CD14-positive monocyte (primary cell): ENCODE results near the gene OR1N2. TPM values are rescaled to one million over a fixed set of nuclear protein-coding genes. Genes with fewer than 3 reads are reported as not detected.

ENCODE experiments used
- DNase-seq, 3 donors: peaks; one replicate each; pipeline ENCODE4 v3.0.0-alpha.2; 2011 to 2022
- H2AFZ ChIP-seq: 2 replicates; pipeline ENCODE4 v1.6.0; 2012; ENCODE audit warnings: mild to moderate bottlenecking, low read depth, low read length, inconsistent platforms; ENCODE audit not compliant: insufficient read depth, poor library complexity, severe bottlenecking
- H3K27ac ChIP-seq, 2 donors: 1 replicate in 1 of 2; 2 replicates in 1 of 2; pipeline ENCODE4 v1.5.1; 2012 to 2013; ENCODE audit warnings: low read length in 2 of 2, control low read depth in 1 of 2, inconsistent platforms in 1 of 2, low read depth in 1 of 2, mild to moderate bottlenecking in 1 of 2
- H3K27me3 ChIP-seq, 2 donors: one replicate each; pipeline versions ENCODE4 v1.6.0 to v1.6.1; 2011 to 2013; ENCODE audit warnings: low read length in 2 of 2; ENCODE audit not compliant: control insufficient read depth in 2 of 2, insufficient read depth in 2 of 2
- H3K36me3 ChIP-seq, 2 donors: replicated peaks in 1 of 2; 1 replicate in 1 of 2; 2 replicates in 1 of 2; pipeline versions ENCODE4 v1.5.1 to v1.6.1; 2012 to 2013; ENCODE audit warnings: low read length in 2 of 2, control low read depth in 1 of 2, inconsistent platforms in 1 of 2, mild to moderate bottlenecking in 1 of 2; ENCODE audit not compliant: insufficient read depth in 2 of 2, control insufficient read depth in 1 of 2
- H3K4me1 ChIP-seq, 2 donors: 1 replicate in 1 of 2; 2 replicates in 1 of 2; pipeline versions ENCODE4 v1.5.1 to v1.6.1; 2012 to 2013; ENCODE audit warnings: low read length in 2 of 2, control low read depth in 1 of 2, inconsistent platforms in 1 of 2, mild to moderate bottlenecking in 1 of 2, moderate library complexity in 1 of 2; ENCODE audit not compliant: insufficient read depth in 2 of 2, control insufficient read depth in 1 of 2
- H3K4me2 ChIP-seq: replicated peaks from 2 replicates; pipeline ENCODE3; 2012; ENCODE audit warnings: low read length, moderate library complexity, mild to moderate bottlenecking; ENCODE audit not compliant: poor library complexity, severe bottlenecking; ENCODE audit errors: extremely low read depth
- H3K4me3 ChIP-seq, 3 experiments: fragments of 200-600 bp in 1 of 3; sonication (generic) in 1 of 3; replicated peaks in 1 of 3; 1 replicate in 2 of 3; 2 replicates in 1 of 3; pipeline ENCODE4 v1.5.1; 2011 to 2013; ENCODE audit warnings: low read length in 3 of 3, mild to moderate bottlenecking in 3 of 3, control low read depth in 2 of 3, low read depth in 2 of 3, inconsistent platforms in 1 of 3, moderate library complexity in 1 of 3
- H3K79me2 ChIP-seq: 2 replicates; pipeline ENCODE4 v1.6.0; 2012; ENCODE audit warnings: mild to moderate bottlenecking, control low read depth, inconsistent platforms, low read length, moderate library complexity; ENCODE audit not compliant: insufficient read depth
- H3K9ac ChIP-seq: 2 replicates; pipeline ENCODE4 v1.6.0; 2017; ENCODE audit warnings: low read length, mild to moderate bottlenecking; ENCODE audit not compliant: insufficient read depth, poor library complexity, severe bottlenecking
- H3K9me3 ChIP-seq, 2 donors: replicated peaks in 1 of 2; 1 replicate in 1 of 2; 2 replicates in 1 of 2; pipeline versions ENCODE4 v1.5.1 to v1.6.1; 2012 to 2013; ENCODE audit warnings: low read length in 2 of 2, control low read depth in 1 of 2; ENCODE audit not compliant: control insufficient read depth in 1 of 2, insufficient read depth in 1 of 2
- H4K20me1 ChIP-seq: 2 replicates; pipeline ENCODE4 v1.6.0; 2012; ENCODE audit warnings: mild to moderate bottlenecking, low read length, control low read depth, moderate library complexity; ENCODE audit not compliant: insufficient read depth
- H3K27ac Mint-ChIP-seq, 7 donors: one replicate each; pipeline ENCODE4 v1.8.0; 2020; ENCODE audit warnings: mild to moderate bottlenecking in 7 of 7, mixed read lengths in 7 of 7, moderate library complexity in 6 of 7, inconsistent platforms in 2 of 7
- H3K27me3 Mint-ChIP-seq, 3 donors: one replicate each; pipeline ENCODE4 v1.8.0; 2021 to 2022; ENCODE audit warnings: low read depth in 3 of 3, mild to moderate bottlenecking in 3 of 3, mixed read lengths in 3 of 3, moderate library complexity in 3 of 3, inconsistent platforms in 1 of 3
- H3K36me3 Mint-ChIP-seq, 2 donors: one replicate each; pipeline ENCODE4 v1.8.0; 2020; ENCODE audit warnings: mixed read lengths in 2 of 2, inconsistent platforms in 1 of 2, mild to moderate bottlenecking in 1 of 2
- H3K4me1 Mint-ChIP-seq: one replicate; pipeline ENCODE4 v1.8.0; 2020; ENCODE audit warnings: mild to moderate bottlenecking, mixed read lengths
- H3K4me3 Mint-ChIP-seq, 2 donors: one replicate each; pipeline ENCODE4 v1.8.0; 2020; ENCODE audit warnings: mild to moderate bottlenecking in 2 of 2, mixed read lengths in 2 of 2, moderate library complexity in 1 of 2
- H3K9me3 Mint-ChIP-seq, 7 donors: one replicate each; pipeline ENCODE4 v1.8.0; 2020 to 2022; ENCODE audit warnings: mixed read lengths in 7 of 7, mild to moderate bottlenecking in 6 of 7, moderate library complexity in 6 of 7, inconsistent platforms in 2 of 7
- CTCF ChIP-seq: fragments of 200-600 bp; IDR thresholded peaks from one replicate; pipeline ENCODE4 v1.8.0; 2022; ENCODE audit warnings: antibody characterized with exemption, mild to moderate bottlenecking
- WGBS: methylation state at CpG from one replicate; pipeline ENCODE4 v1.1.5; 2013; ENCODE audit warnings: missing lambda C conversion rate; ENCODE audit not compliant: insufficient coverage; 5-methylcytosine and 5-hydroxymethylcytosine counted together
- intact Hi-C, 2 donors: fragments of 100-400 bp; cut with micrococcal nuclease; formaldehyde crosslinking; loops; one replicate each; pipeline versions ENCODE4 v1.15.0 to v1.15.1; 2023
- polyA plus RNA-seq, 3 donors: library from polyadenylated mRNA; depleted of rRNA in 1 of 3; unstranded in 2 of 3; stranded (reverse) in 1 of 3; fragments of 300-500 nt in 2 of 3; fragments of >200 nt in 1 of 3; fragmentation: Illumina TruSeq in 2 of 3; gene quantifications; 1 replicate in 2 of 3; 2 replicates in 1 of 3; pipeline ENCODE4 v1.2.3, GENCODE V29; 2012 to 2021

The OR1N2 gene
- polyA plus RNA-seq, 3 donors = not detected

- Histone ChIP-seq H3K36me3 (no peaks in the 10 kb centered on the region), H3K4me1 (no peaks in the 10 kb centered on the region), H3K4me2 (no peak overlapping the region), H4K20me1 (no peaks in the 10 kb centered on the region), H2AFZ (no peak overlapping the region), H3K9me3 (peaks cover 0 to 11% of the 10 kb centered on the region in 2 donors), H3K27ac (no peak overlapping the region), H3K27me3 (no peaks in the 10 kb centered on the region), H3K79me2 (no peaks in the 10 kb centered on the region), H3K9ac (no peak overlapping the region), H3K4me3 (no peak overlapping the region)
- H3K36me3 Mint-ChIP-seq = no peaks in the 10 kb centered on the region
- no peak for TF ChIP-seq CTCF
- intact Hi-C loops = no loop called here
- no peaks in the 10 kb centered on the region for H3K4me1 Mint-ChIP-seq
- no peak overlapping the region for H3K27ac Mint-ChIP-seq
- WGBS = 61% methylated on average over 7 of the region's 9 CpGs
- H3K4me3 Mint-ChIP-seq = no peak overlapping the region
- no peak for DNase-seq
- peaks cover 2 to 15% (median 11%) of the 10 kb centered on the region in 7 donors for H3K9me3 Mint-ChIP-seq
- H3K27me3 Mint-ChIP-seq = peaks cover 0 to 3% (median 0%) of the 10 kb centered on the region in 3 donors
Measured at GRCh38 chr9:122562134-122562760, 9.3 kb downstream of the OR1N2 start.

GRCh38 chr9:122567901-122568300 lies 15.0 kb downstream of the OR1N2 start:
- H3K4me1 ChIP-seq = no peaks in the 10 kb centered on the region
- intact Hi-C loops = no loop called here
- H2AFZ ChIP-seq = no peak overlapping the region
- Mint-ChIP-seq H3K9me3 (peaks cover 1 to 10% (median 5%) of the 10 kb centered on the region in 7 donors), H3K27me3 (peaks cover 0 to 4% (median 0%) of the 10 kb centered on the region in 3 donors), H3K4me3 (no peak overlapping the region), H3K36me3 (no peaks in the 10 kb centered on the region), H3K27ac (no peak overlapping the region), H3K4me1 (no peaks in the 10 kb centered on the region)
- H3K27ac ChIP-seq = no peak overlapping the region
- no peak overlapping the region for H3K4me2 ChIP-seq
- no peaks in the 10 kb centered on the region for H3K9me3 ChIP-seq
- no peaks in the 10 kb centered on the region for H3K79me2 ChIP-seq
- TF ChIP-seq CTCF = no peak
- no peaks in the 10 kb centered on the region for H4K20me1 ChIP-seq
- H3K4me3 ChIP-seq = no peak overlapping the region
- no peak for DNase-seq
- no peaks in the 10 kb centered on the region for H3K36me3 ChIP-seq
- no peaks in the 10 kb centered on the region for H3K27me3 ChIP-seq
- WGBS = 91% methylated on average over 4 of the region's 4 CpGs
- H3K9ac ChIP-seq = no peak overlapping the region
